NOMO-1 treated with DMSO at 0.1 percent for 48 hours (cell line): ENCODE measurements around the gene MRPL14.
"Not testable (repeated sequence)": the region's sequence is repeated elsewhere in the genome, so short reads cannot be mapped to it uniquely, and the experiment has no call there.

Source experiments
- DNase-seq: peaks from one replicate; lab custom pipeline; 2025; ENCODE audit not compliant: unreplicated experiment; lab: John Stamatoyannopoulos, UW

The MRPL14 gene

GRCh38 chr6:44102527-44102926 is 24.7 kb downstream of the MRPL14 start:
- no peak for DNase-seq

- DNase-seq: no peak
Measured at GRCh38 chr6:44101832-44102231, 25.4 kb downstream of the MRPL14 start.

- DNase-seq: no peak
Measured at GRCh38 chr6:44100088-44100550, 27.1 kb downstream of the MRPL14 start.

GRCh38 chr6:44099192-44099591 is 28.1 kb downstream of the MRPL14 start:
- DNase-seq: no peak

- no peak for DNase-seq
Measured at GRCh38 chr6:44097782-44098317, 29.4 kb downstream of the MRPL14 start.

- peak; percentile 78 for DNase-seq
Measured at GRCh38 chr6:44096612-44097011, 30.6 kb downstream of the MRPL14 start.

- not testable (repeated sequence) for DNase-seq
Measured at GRCh38 chr6:44095243-44095623, 32.0 kb downstream of the MRPL14 start.

- DNase-seq: no peak
Measured at GRCh38 chr6:44094403-44095242, 32.6 kb downstream of the MRPL14 start.

- no peak for DNase-seq
Measured at GRCh38 chr6:44093750-44094402, 33.4 kb downstream of the MRPL14 start.

- DNase-seq: no peak
Measured at GRCh38 chr6:44093066-44093465, 34.2 kb downstream of the MRPL14 start.

- no peak for DNase-seq
Measured at GRCh38 chr6:44091981-44092884, 35.0 kb downstream of the MRPL14 start.

- not testable (repeated sequence) for DNase-seq
Measured at GRCh38 chr6:44091356-44091755, 35.9 kb downstream of the MRPL14 start.

- no peak for DNase-seq
Measured at GRCh38 chr6:44090465-44090864, 36.8 kb downstream of the MRPL14 start.

GRCh38 chr6:44088827-44089590 is 38.2 kb downstream of the MRPL14 start:
- no peak for DNase-seq

GRCh38 chr6:44087623-44088022 is 39.6 kb downstream of the MRPL14 start:
- no peak for DNase-seq

GRCh38 chr6:44086931-44087574 is 40.2 kb downstream of the MRPL14 start:
- DNase-seq: no peak

GRCh38 chr6:44085219-44085618 is 42.0 kb downstream of the MRPL14 start:
- DNase-seq: no peak

- DNase-seq: no peak
Measured at GRCh38 chr6:44084231-44085014, 42.8 kb downstream of the MRPL14 start.

GRCh38 chr6:44082872-44083321 is 44.4 kb downstream of the MRPL14 start:
- no peak for DNase-seq
